CD4-positive, alpha-beta T cell treated with Interleukin-6 for 4 hours (primary cell): Measurements from ENCODE around the gene U2SURP.
"Not testable (repeated sequence)": the region's sequence is repeated elsewhere in the genome, so short reads cannot be mapped to it uniquely, and the experiment has no call there.

Source experiments
- DNase-seq: peaks from one replicate; pipeline ENCODE4 v3.0.0-alpha.2; 2020; ENCODE audit warnings: mixed read lengths

Gene U2SURP

GRCh38 chr3:143072298-143073020 is 71.1 kb downstream of the U2SURP start:
- DNase-seq, result not testable (repeated sequence)

- not testable (repeated sequence) for DNase-seq
These were observed 72.2 kb downstream of the U2SURP start for GRCh38 chr3:143073541-143073940.

- not testable (repeated sequence) for DNase-seq
These were observed 72.6 kb downstream of the U2SURP start for GRCh38 chr3:143073983-143074382.

GRCh38 chr3:143078883-143079282 is 77.5 kb downstream of the U2SURP start:
- no peak for DNase-seq

- DNase-seq, result no peak
These were observed 78.8 kb downstream of the U2SURP start for GRCh38 chr3:143080196-143080595.

GRCh38 chr3:143081365-143081764 is 80.0 kb downstream of the U2SURP start:
- DNase-seq, result no peak

- no peak for DNase-seq
These were observed 80.7 kb downstream of the U2SURP start for GRCh38 chr3:143081844-143082778.

- no peak for DNase-seq
These were observed 82.4 kb downstream of the U2SURP start for GRCh38 chr3:143083781-143084180.

GRCh38 chr3:143084856-143085731 is 83.7 kb downstream of the U2SURP start:
- no peak for DNase-seq

- DNase-seq, result no peak
These were observed 87.5 kb downstream of the U2SURP start for GRCh38 chr3:143088835-143089234.

GRCh38 chr3:143089965-143090364 is 88.6 kb downstream of the U2SURP start:
- DNase-seq, result no peak

GRCh38 chr3:143090486-143090885 is 89.1 kb downstream of the U2SURP start:
- DNase-seq, result no peak

GRCh38 chr3:143090976-143091837 is 89.8 kb downstream of the U2SURP start:
- DNase-seq, result no peak

GRCh38 chr3:143092191-143092590 is 90.8 kb downstream of the U2SURP start:
- no peak for DNase-seq

- no peak for DNase-seq
These were observed 94.4 kb downstream of the U2SURP start for GRCh38 chr3:143095813-143096212.

- no peak for DNase-seq
These were observed 96.8 kb downstream of the U2SURP start for GRCh38 chr3:143098032-143098764.

GRCh38 chr3:143099210-143099609 is 97.8 kb downstream of the U2SURP start:
- DNase-seq, result no peak

- no peak for DNase-seq
These were observed 98.3 kb downstream of the U2SURP start for GRCh38 chr3:143099690-143100089.

- DNase-seq, result no peak
These were observed 99.1 kb downstream of the U2SURP start for GRCh38 chr3:143100451-143100850.

GRCh38 chr3:143101792-143102381 is 100.5 kb downstream of the U2SURP start:
- no peak for DNase-seq

GRCh38 chr3:143103652-143104051 is 102.3 kb downstream of the U2SURP start:
- DNase-seq, result no peak
